ENCODE measurements around the gene SLC38A10.

The SLC38A10 gene

DNA sequence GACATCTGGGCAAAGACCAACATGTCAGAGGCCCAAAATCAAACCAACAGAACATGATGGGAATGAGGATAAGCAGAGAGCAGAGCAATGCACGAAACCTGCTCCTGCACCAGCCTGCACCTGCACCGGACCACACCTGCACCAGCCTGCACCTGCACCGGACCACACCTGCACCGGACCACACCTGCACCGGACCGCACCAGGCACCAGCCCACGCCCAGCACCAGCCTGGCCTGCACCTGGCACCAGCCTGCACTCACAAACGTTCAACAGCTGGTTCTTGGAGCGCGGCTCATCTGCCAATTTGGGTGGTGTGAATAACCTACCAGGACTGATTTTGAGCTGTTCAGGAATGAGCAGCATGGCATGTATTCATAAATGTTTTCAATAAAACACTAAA, 90.5 kb downstream of the SLC38A10 start:
- DNase-seq (ENCODE audit: low read depth), result no peak

GRCh38 chr17:81203136-81203535, 92.0 kb downstream of the SLC38A10 start:
- DNase-seq (ENCODE audit: low read depth), result no peak

DNA sequence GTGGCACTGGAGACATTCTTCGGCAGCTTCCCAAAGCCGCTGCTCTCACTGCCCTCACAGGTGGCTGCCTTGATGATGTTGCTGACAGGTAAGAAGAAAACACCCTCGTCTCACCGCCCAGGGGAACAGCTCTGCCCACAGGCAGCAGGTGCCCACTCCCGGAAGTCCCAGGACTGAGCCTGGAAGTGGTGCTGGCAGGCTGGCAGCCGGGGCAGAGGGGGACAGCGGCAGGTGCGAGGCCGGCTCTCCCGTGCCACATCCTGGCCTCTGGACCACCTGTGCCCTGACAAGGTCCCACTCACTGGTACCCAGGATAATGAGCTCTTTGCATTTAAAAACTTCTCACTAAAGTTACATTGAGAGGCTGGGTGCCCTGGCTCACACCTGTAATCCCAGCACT, 92.8 kb downstream of the SLC38A10 start:
- no peak for DNase-seq (ENCODE audit: low read depth)

GRCh38 chr17:81200695-81201580, 94.2 kb downstream of the SLC38A10 start:
- peak; percentile 83 for DNase-seq (ENCODE audit: low read depth)

DNA sequence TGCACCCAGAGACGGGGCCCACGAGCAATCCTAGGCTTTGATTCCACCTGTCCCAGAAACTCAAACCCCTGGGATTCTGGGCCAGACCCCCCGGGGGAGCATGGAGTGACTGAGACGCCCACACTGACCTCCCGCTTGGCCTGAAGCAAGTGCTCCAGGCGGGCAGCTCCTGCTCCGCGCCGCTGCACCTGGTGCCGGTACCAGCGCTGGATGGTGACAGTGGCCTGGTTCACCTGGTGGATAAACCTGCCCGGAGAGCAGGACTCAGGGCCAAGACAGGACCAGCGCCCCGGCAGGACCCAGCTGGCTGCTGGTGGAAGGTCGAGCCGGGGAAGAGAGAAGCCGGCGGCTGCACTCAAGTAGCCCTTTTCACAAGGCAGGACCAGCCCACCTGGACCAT, 94.9 kb downstream of the SLC38A10 start:
- DNase-seq (ENCODE audit: low read depth), result no peak

DNA sequence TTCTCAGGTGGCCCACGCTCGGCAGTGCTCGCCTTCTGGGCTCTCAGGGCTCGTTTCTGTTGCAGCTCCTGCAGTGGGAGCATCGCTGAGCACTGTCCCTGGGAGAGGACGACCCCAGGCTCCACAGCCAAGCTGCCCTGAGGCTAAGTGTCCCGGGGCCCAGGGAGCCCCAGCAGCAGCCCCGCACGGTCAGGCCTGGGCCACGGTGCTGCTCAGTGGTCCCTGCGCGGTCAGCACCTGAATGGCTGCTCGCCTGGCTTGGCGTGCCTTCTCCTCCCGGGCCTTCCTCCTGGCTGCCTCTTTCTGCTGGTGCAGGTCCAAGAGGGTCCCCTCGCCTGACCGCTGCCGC, 95.7 kb downstream of the SLC38A10 start:
- DNase-seq (ENCODE audit: low read depth), result no peak

DNA sequence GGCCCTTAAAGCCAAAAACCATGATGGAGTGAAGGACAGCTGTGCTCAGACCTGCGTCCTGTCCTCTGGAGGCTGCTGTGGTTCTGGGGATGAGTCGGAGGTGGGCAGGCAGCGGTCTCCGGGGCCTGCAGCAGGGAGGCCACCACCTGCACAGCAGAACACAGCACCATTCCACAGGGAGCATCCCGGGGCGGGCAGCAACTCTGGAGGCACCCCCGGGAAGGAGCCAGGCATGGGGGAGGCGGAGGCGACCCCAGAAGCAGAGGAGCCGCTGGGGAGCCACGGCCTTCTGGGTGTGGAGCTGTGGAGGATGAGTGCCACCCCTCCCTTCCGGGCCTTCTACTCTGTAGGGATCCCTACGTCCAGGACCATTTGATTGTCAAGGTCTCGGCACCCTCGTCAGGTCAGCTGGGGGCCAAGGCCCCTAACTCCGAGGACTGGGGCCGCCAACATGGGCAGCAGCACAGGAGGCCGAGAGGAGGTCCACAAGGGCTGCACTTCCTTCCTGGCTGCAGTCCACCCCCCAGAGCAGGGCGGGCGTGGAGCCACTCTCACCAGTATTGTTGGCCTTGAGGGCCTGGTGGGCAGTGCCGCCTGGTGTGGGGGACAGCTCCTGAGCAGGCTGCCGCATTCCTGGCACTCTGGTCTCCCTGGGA, 96.2 kb downstream of the SLC38A10 start:
- no peak for DNase-seq (ENCODE audit: low read depth)

DNA sequence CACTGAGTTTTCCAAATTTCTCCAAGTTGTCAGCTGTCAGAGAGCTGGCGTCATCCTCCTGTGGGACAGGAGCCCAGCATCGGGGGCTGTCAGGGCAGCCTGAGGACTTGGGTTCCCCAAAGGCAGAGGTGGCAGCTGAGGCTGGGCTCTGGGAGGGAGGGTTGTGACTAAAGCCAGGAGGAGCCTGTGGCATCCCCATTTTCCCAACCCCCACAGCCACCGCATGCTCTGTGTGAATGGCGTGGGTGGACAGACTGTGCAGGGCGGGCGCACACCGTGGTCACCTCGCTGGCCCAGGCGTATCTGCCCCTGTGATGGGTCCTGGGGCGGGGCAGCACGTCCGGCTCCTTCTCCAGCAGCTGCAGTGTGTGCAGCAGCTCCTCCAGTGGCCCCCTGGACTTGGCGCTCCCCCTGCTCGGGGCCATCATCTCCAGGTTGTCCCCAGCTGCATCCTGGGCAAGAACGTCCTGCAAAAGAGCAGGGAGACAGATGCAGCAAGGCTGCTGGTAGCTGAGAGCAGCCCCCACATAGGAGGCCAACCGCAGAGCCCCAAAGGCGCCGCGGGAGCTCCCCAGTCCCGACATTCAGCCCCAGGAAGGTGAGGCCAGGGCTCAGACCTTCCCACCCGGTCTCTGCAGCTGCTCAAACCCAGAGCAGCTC, 97.1 kb downstream of the SLC38A10 start:
- no peak for DNase-seq (ENCODE audit: low read depth)

- DNase-seq (ENCODE audit: low read depth), result no peak
These were observed 97.7 kb downstream of the SLC38A10 start for GRCh38 chr17:81197409-81197795.

DNA sequence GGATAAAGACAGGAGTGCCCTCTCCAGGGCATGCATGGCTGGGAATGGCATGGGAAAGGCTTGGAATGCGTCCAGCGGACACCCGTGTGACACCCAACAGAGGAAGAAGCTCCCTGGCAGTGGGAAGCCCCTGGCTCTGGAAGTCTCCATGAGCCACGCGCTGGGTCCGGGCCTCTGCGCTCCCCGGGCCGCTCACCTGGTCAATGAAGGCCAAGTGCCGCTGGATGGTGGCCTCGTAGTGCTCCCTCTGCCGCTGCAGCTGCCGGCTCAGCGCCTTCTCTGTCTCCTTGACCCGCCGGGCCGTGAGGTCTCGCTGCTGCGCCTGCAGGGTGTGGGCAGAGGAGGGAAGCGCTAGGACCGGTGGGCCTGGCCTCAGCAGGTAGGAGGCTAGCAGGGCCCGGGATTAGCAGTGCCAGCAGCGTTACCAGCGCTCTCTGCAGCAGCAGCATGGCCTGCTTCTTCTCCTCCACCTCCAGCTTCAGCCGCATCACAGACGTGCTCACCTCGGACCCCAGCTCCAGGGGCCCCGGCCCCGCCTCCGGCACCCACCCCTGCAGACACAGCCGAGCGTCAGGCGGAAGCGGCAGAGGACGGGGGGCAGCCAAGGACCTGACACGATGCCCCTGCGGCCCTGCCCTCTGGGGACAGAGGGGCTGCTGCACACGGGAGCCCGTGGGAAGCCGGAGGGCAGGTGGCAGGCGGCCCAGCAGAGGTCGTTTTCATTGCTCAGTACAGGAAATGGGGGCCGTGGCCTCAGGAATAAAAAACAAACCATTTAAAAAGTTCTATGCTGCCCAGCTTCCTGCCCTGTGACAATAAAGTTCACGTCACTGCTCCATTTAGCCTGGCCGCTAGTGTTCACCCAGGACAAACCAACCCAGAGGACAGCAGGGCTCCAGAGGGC, 98.3 kb downstream of the SLC38A10 start:
- DNase-seq (ENCODE audit: low read depth), result no peak

- DNase-seq (ENCODE audit: low read depth), result no peak
These were observed 99.1 kb downstream of the SLC38A10 start for GRCh38 chr17:81195941-81196495.

Measured in ELR (cell line).